Measurements from ENCODE around the gene C3orf18. TPM values are rescaled to one million over a fixed set of nuclear protein-coding genes. Genes with fewer than 3 reads are reported as not detected.

The C3orf18 gene
- total and polyA plus RNA-seq, 9 of the 15 experiments (the other 6 are each of a cell fraction or from before 2014, with no cell fraction given) = 0.01 to 2.3 (median 0.94) TPM

GRCh38 chr3:50616003-50616769 is 48.6 kb upstream of the C3orf18 start (continued):
- TF ChIP-seq ZBTB12 (CRISPR knock-in tag; IDR thresholded peaks at IDR 0.05) = no peak
- TF ChIP-seq TAF1 (IDR thresholded peaks at IDR 0.05; ENCODE audit: control insufficient read depth, extremely low read depth, insufficient read depth, low read length, severe bottlenecking) = no peak
- TF ChIP-seq PBX2 (CRISPR knock-in tag; IDR thresholded peaks at IDR 0.05; ENCODE audit: low read depth) = no peak
- TF ChIP-seq PBX2 (tag; conservative IDR thresholded peaks at IDR 0.05; ENCODE audit: low read depth) = no peak
- no peak for TF ChIP-seq CBX1 (IDR thresholded peaks at IDR 0.05; ENCODE audit: low read depth)
- TF ChIP-seq CTCF (IDR thresholded peaks at IDR 0.05 in 2 of 3, conservative IDR thresholded peaks at IDR 0.05 in 1 of 3; ENCODE audit: insufficient read depth in 2 of 3, low read depth in 1 of 3, low read length in 3 of 3) = peak; percentile 89 to 94 (median 93)
- TF ChIP-seq ELF1 (tag; IDR thresholded peaks at IDR 0.05) = peak; percentile 45; the same call in 1 of the 2 replicates
- TF ChIP-seq BHLHE40 (IDR thresholded peaks at IDR 0.05; ENCODE audit: low read length) = 0 out of 2 replicates have a peak, but pooled peaks have one; percentile 24
- no peak for TF ChIP-seq SNAPC5 (CRISPR knock-in tag; IDR thresholded peaks at IDR 0.05)
- no peak for TF ChIP-seq IFI16 (CRISPR knock-in tag; IDR thresholded peaks at IDR 0.05)
- no peak for TF ChIP-seq NFIX (CRISPR knock-in tag; IDR thresholded peaks at IDR 0.05; ENCODE audit: low read depth)
- TF ChIP-seq HNRNPH1 (optimal IDR thresholded peaks at IDR 0.05; ENCODE audit: low read depth, low read length) = no peak
- TF ChIP-seq IRF2 (CRISPR knock-in tag; IDR thresholded peaks at IDR 0.05) = no peak
- no peak for TF ChIP-seq NONO (IDR thresholded peaks at IDR 0.05; ENCODE audit: low read depth in 2 of 2, low read length in 1 of 2)
- TF ChIP-seq MXI1 (IDR thresholded peaks at IDR 0.05; ENCODE audit: low read depth, low read length) = no peak
- no peak for TF ChIP-seq ZHX1 (conservative IDR thresholded peaks at IDR 0.05; ENCODE audit: low read length)
- TF ChIP-seq C11orf30 (IDR thresholded peaks at IDR 0.05; ENCODE audit: low read depth) = no peak
